Measurements from ENCODE around the gene ITIH4.

Gene ITIH4

DNA sequence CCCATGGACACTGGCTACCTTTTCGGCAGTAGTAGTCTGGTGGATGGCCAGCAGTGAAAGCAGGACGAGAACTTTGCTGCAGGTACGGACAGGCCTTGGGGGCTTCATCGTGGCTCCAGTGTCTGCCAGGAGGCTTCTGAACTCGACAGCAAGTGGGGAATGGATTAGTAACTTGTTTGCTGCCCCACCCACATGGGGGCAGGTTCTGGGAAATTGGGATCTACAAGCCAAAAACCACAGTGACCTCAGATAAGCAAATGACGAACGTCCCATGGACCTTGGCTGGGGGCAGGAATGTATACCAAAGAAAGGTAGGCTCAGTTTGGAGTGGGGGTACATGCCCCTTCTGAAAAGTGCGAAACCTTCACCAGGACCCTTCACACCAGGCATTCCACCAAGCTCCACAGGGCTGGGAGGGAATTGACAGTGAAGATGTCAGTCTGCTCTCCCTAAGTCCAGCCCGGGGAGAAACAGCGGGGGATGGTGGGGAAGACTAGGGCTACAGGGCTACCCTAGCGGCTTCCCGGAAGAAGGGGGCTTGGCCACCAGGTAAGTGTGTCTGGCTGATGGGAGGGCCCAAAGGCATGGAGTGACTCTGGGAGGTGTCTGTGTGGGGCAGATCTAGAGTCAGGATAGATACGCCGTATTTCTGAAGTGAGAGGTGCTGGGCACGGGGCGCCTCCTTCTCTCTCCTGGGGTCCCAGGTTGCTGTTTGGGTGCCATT, at the start of gene ITIH4:
Gene ITIH4, minus strand, starts transcription at position 138 of the 724 bp plus-strand sequence. Its CDS starts 30 bp downstream, at position 108.
- no peak for DNase-seq

DNA sequence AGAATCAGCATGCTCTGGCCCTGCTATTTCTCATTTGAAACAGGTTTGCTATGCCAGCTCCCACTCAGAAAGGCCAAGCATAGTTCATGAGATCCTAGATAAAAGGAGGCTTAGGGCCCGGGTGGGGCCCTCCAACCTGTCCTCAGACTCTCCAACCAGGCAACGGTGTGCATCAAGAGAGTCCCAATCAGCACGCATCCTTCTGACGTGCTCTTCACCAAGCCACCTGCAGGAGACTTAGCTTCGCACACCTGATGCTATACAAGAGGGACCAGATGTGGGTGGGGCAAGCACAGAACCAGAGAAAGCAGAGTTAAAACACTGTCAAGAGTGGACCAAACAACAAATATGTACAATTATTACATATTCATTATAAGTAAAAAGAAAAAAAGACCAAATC, 49.6 kb upstream of the ITIH4 start:
- DNase-seq = no peak

GRCh38 chr3:52879581-52879980, 49.1 kb upstream of the ITIH4 start:
- DNase-seq = no peak

- DNase-seq = no peak
These were observed 48.6 kb upstream of the ITIH4 start for GRCh38 chr3:52879090-52879489.

- DNase-seq = no peak
These were observed 46.6 kb upstream of the ITIH4 start for GRCh38 chr3:52877085-52877484.

GRCh38 chr3:52874864-52875587, 44.6 kb upstream of the ITIH4 start:
- no peak for DNase-seq

GRCh38 chr3:52874160-52874701, 43.8 kb upstream of the ITIH4 start:
- no peak for DNase-seq

GRCh38 chr3:52873433-52874159, 43.1 kb upstream of the ITIH4 start:
- DNase-seq = no peak

DNA sequence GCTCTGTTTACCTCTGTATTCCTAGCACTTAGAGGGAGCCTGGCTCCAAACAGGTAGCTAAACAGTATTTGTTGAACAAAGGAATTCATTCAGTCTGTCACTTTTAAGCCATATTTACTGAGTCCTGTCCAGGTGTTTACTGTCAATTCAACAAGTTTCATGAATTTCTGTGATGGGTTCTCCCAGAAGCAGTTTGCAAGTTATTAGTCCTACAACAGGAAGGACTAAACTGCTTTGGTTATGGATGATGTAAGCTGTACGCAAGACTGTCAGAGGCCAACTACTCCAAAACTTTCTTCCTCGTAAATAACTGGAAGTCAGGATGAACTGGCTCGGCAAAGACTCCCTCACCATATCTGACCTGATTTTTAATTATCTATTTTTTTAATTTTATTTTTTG, 41.8 kb upstream of the ITIH4 start:
- DNase-seq = no peak

DNA sequence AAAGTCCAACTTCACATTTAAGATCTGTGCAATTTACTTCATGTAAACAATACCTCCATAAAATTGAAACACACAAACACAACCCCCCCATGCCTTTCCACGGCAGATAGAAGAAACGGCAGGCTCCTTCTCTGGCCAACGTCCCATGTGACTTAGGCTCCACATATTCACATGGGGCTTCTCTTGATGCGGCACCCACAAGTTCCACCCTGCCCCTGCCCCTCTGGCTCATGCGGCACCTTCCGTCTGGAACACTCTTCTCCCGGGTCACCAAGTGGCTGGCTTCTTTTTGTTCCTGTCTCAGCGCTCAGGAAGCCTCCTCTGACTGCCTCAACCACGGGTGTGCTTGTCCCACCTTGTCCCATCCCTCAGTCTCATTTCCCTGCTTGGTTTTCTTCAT, 41.3 kb upstream of the ITIH4 start:
- no peak for DNase-seq

GRCh38 chr3:52870471-52870870, 40.0 kb upstream of the ITIH4 start:
- DNase-seq = no peak

DNA sequence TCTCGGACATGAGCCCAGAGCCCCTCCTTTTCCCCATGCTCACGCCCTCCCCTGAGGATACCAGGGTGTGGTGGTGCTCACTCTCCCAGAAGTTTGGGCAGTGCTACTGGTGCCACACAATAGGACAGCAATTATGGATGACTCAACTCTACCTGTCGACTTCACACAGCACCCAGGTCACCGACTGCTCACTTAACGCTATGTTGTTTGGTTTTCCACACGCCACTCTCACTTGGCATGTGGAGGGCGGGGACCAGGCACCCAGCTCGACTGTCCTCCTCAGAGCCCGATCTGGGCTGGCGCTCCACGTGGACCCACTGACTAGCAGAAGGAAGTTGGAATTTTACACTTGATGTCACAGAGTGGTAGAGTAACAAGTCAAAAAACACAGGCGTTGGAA, 36.0 kb upstream of the ITIH4 start:
- DNase-seq = no peak

DNA sequence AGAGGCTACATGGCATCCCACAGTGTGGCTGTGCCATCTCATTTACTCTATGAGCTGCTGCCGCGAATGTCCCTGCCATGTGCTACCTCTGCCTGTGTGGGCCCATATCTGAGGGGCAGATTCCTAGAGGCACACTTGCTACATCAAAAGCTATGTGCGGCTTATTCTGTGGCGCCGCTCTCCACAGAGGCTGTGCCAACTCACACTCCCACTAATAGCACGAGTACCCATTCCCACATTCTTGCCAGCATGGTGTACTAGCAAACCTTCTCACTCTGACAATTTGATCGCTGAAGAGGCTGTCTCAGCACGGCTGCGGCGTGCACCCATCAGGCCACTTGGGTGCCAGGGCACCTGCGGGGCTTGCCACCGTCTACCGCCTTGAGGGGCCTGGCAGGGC, 35.5 kb upstream of the ITIH4 start:
- DNase-seq = no peak

DNA sequence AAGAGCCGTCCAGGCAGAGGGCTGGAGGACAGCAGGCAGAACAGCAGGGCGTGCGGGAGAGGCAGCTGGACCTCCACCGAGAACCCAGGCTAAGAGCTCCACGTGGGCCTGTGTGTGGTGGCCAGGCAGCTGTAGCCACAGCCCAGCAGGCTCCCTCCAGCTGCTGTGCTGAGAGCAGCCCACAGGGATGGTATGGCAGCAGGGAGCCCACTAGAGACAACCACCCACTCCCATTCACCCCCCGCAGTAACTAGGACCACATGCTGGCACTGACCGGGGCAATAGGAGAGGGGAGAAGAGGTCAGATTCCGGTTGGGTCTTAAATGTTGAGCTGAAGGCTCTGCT, 29.9 kb upstream of the ITIH4 start:
- no peak for DNase-seq

DNA sequence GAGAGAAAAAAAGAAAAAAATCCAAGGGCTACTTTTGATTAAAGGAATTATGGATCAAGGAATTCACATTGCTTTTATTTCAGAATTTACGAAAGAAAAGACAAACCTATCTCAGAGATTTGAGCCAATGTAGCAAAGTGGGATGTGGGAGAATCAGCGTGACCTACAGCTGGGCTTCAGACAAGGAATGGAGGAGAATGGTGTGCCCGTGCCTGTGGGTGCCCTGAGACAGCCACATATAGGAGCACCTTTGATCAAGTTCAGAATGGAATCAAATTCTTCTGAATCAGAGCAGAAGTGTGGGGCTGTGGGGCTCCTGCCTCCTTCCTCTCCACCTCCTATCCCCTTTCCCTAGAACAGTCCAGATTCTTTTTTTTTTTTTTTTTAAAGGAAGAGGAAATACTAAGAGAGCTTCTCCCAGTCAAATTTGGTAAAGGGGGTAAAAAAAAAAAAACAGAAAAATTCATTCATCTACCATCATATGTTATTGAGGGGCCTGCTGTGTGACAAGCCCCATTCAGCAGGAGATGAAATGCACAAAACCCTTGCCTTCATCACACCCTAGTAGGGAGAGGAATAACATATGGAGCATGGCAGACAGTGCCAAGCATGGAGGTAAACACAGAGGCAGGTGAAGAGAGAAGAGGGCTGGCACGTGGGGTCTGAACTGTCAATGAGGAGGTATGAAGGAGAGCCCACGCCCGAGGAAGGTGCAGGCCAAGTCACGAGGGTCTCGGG, 29.4 kb upstream of the ITIH4 start:
- no peak for DNase-seq

DNA sequence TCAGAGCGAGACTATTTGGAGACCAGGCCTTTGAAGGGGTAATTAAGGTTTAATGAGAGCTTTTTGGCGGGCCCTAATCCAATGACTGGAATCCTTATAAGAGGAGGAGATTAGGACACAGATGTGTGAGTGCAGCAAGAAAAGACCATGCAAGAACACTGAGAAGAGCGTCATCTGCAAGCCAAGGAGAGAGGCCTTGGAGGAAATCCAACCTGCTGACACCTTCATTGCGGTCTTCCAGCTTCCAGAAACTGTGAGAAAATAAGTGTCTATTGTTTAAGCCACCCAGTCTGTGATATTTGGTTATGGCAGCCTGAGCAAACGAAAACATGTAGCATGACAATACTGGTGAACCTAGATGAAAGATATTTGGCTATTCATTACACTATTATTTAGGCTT, 27.4 kb upstream of the ITIH4 start:
- no peak for DNase-seq

- DNase-seq = no peak
These were observed 26.7 kb upstream of the ITIH4 start for GRCh38 chr3:52857133-52857532.

DNA sequence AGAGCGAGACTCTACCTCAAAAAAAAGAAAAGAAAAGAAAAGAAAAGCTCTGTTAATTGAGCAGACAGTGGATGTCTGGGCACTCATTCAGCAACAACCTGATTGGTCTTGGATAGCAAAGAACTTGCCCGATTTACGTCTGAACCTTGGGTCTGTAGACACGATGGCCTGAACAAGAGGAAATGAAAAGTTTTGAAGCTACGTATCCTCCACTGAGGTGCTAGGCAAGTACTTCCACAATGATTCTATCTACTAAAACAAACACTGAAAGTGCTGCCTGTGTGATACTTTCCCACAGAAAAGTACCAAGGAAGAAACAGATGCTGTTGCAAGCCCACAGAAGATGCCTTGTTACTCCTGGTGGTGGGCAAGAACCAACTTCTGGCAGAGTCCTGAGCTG, 26.2 kb upstream of the ITIH4 start:
- DNase-seq = no peak

GRCh38 chr3:52854013-52854412, 23.5 kb upstream of the ITIH4 start:
- DNase-seq = no peak

DNA sequence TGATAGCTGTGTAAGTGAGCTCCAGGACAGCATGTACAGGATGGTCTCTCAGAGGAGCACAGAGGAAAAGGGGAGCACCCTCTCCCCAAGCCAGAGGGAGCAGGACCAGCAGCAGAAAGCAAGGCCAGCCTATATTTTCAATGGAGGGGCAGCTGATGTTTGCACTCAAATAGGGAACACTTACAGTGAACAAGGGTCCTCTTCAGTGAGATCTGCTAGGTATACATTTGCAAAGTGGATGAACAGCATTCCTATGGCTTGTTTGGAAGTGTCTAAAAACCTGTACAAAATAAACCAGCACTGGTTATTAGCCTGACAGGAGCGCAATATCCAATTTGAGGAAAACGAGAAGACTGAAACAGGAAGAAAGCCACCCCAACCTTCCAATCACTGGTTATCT, 21.9 kb upstream of the ITIH4 start:
- DNase-seq = no peak

GRCh38 chr3:52851348-52851747, 20.9 kb upstream of the ITIH4 start:
- no peak for DNase-seq

- DNase-seq = no peak
These were observed 19.2 kb upstream of the ITIH4 start for GRCh38 chr3:52849656-52850055.

GRCh38 chr3:52848617-52849016, 18.1 kb upstream of the ITIH4 start:
- no peak for DNase-seq
